GM23338 (cell line): ENCODE results near the gene ZDHHC15. TPM values are rescaled to one million over a fixed set of nuclear protein-coding genes. Genes with fewer than 3 reads are reported as not detected.

Experiments
- ATAC-seq: fragments of 200-7000 bp; cut with Tn5 transposase; 3 replicates; pipeline ENCODE4 v1.9.1; 2020
- DNase-seq: peaks from one replicate; pipeline ENCODE4 v3.0.0-alpha.2; 2015; ENCODE audit warnings: low spot score
- H2AFZ ChIP-seq: fragments of 200-600 bp; sonication (generic); 2 replicates; pipeline ENCODE4 v1.8.0; 2016; ENCODE audit warnings: antibody characterized with exemption, mild to moderate bottlenecking, moderate library complexity
- H3F3A ChIP-seq: fragments of 200-600 bp; sonication (generic); replicated peaks from 2 replicates; pipeline ENCODE4 v1.8.0; 2017; ENCODE audit warnings: antibody characterized with exemption, mixed run types, low read depth
- H3K27ac ChIP-seq: fragments of 200-600 bp; sonication (generic); 2 replicates; pipeline ENCODE4 v1.6.1; 2016; ENCODE audit warnings: low read depth
- H3K27me3 ChIP-seq: fragments of 200-600 bp; sonication (generic); 2 replicates; pipeline ENCODE4 v1.8.0; 2016; ENCODE audit warnings: mild to moderate bottlenecking, mixed run types, moderate library complexity; ENCODE audit not compliant: insufficient read depth
- H3K36me3 ChIP-seq: fragments of 200-600 bp; sonication (generic); 2 replicates; pipeline ENCODE4 v1.8.0; 2016; ENCODE audit warnings: mild to moderate bottlenecking; ENCODE audit not compliant: insufficient read depth
- H3K4me1 ChIP-seq: fragments of 200-600 bp; sonication (generic); 2 replicates; pipeline ENCODE4 v1.8.0; 2016; ENCODE audit warnings: mild to moderate bottlenecking, moderate library complexity; ENCODE audit not compliant: insufficient read depth
- H3K4me2 ChIP-seq: fragments of 200-600 bp; sonication (generic); 2 replicates; pipeline ENCODE4 v1.7.1; 2017; ENCODE audit warnings: mixed run types
- H3K4me3 ChIP-seq: fragments of 200-600 bp; sonication (generic); 2 replicates; pipeline ENCODE4 v1.6.1; 2016; ENCODE audit warnings: mixed run types
- H3K79me2 ChIP-seq: fragments of 200-600 bp; sonication (generic); replicated peaks from 2 replicates; pipeline ENCODE4 v1.8.0; 2017; ENCODE audit warnings: mild to moderate bottlenecking; ENCODE audit not compliant: insufficient read depth
- H3K9me2 ChIP-seq: fragments of 200-600 bp; sonication (generic); 2 replicates; pipeline ENCODE4 v1.8.0; 2017; ENCODE audit not compliant: insufficient read depth
- H4K20me1 ChIP-seq: fragments of 200-600 bp; sonication (generic); replicated peaks from 2 replicates; pipeline ENCODE4 v1.8.0; 2017; ENCODE audit warnings: mild to moderate bottlenecking; ENCODE audit not compliant: insufficient read depth
- H3K27ac Mint-ChIP-seq: 2 replicates; pipeline ENCODE4 v1.8.0; 2020; ENCODE audit warnings: inconsistent platforms, mild to moderate bottlenecking, moderate library complexity, mixed read lengths
- H3K27me3 Mint-ChIP-seq: 3 replicates; pipeline ENCODE4 v1.8.0; 2022; ENCODE audit warnings: low read depth, mild to moderate bottlenecking, moderate library complexity, mixed read lengths, inconsistent platforms; ENCODE audit not compliant: insufficient read depth, poor library complexity
- H3K36me3 Mint-ChIP-seq: 3 replicates; pipeline ENCODE4 v1.8.0; 2021; ENCODE audit warnings: low read depth, mild to moderate bottlenecking, inconsistent platforms, moderate library complexity, mixed read lengths
- H3K4me1 Mint-ChIP-seq: 3 replicates; pipeline ENCODE4 v1.8.0; 2020; ENCODE audit warnings: mild to moderate bottlenecking, inconsistent platforms, mixed read lengths
- H3K4me3 Mint-ChIP-seq: 3 replicates; pipeline ENCODE4 v1.8.0; 2021; ENCODE audit warnings: moderate library complexity, mild to moderate bottlenecking, inconsistent platforms, mixed read lengths
- H3K9me3 Mint-ChIP-seq: 3 replicates; pipeline ENCODE4 v1.8.0; 2020; ENCODE audit warnings: moderate library complexity, mild to moderate bottlenecking, inconsistent platforms, mixed read lengths
- CREB1 ChIP-seq: fragments of 250-450 bp; sonication (Bioruptor Pico); IDR thresholded peaks from 2 replicates; pipeline ENCODE4 v1.5.0; 2020; ENCODE audit warnings: low read depth, mild to moderate bottlenecking, moderate library complexity
- ETS1 ChIP-seq: IDR thresholded peaks from 2 replicates; pipeline ENCODE4 v1.6.1; 2016; ENCODE audit warnings: antibody characterized with exemption
- EZH2 ChIP-seq: fragments of 200-600 bp; sonication (generic); IDR thresholded peaks from one replicate; pipeline ENCODE4 v1.8.0; 2017; ENCODE audit warnings: antibody characterized with exemption, mild to moderate bottlenecking, low read depth; ENCODE audit not compliant: unreplicated experiment
- EZH2phosphoT487 ChIP-seq: fragments of 200-600 bp; sonication (generic); IDR thresholded peaks from one replicate; pipeline ENCODE4 v1.8.1; 2018; ENCODE audit warnings: antibody characterized with exemption; ENCODE audit not compliant: unreplicated experiment
- JUNB ChIP-seq: IDR thresholded peaks from one replicate; pipeline ENCODE4 v1.6.1; 2016; ENCODE audit warnings: antibody characterized with exemption; ENCODE audit not compliant: unreplicated experiment
- NANOG ChIP-seq: IDR thresholded peaks from 2 replicates; pipeline ENCODE4 v1.6.1; 2016; ENCODE audit warnings: antibody characterized with exemption, borderline replicate concordance
- POLR2AphosphoS5 ChIP-seq: IDR thresholded peaks from 2 replicates; pipeline ENCODE4 v1.6.1; 2016; ENCODE audit warnings: antibody characterized with exemption, low read depth
- REST ChIP-seq: IDR thresholded peaks from one replicate; pipeline ENCODE4 v1.6.1; 2018; ENCODE audit warnings: antibody characterized with exemption; ENCODE audit not compliant: unreplicated experiment
- STAT1 ChIP-seq: IDR thresholded peaks from one replicate; pipeline ENCODE4 v1.6.1; 2016; ENCODE audit warnings: antibody characterized with exemption; ENCODE audit not compliant: unreplicated experiment
- ZNF114 ChIP-seq: fragments of 250-450 bp; sonication (Bioruptor Pico); IDR thresholded peaks from 2 replicates; pipeline ENCODE4 v1.5.0; 2020; ENCODE audit warnings: mild to moderate bottlenecking, moderate library complexity
- ZNF331 ChIP-seq: fragments of 250-450 bp; sonication (Bioruptor Pico); IDR thresholded peaks from 2 replicates; pipeline ENCODE4 v1.5.0; 2020; ENCODE audit warnings: low read depth, mild to moderate bottlenecking, moderate library complexity
- polyA plus RNA-seq: library from polyadenylated mRNA; unstranded; fragments of >200 nt; fragmentation: Nextera tagmentation; extraction: Ambion mirVana; gene quantifications from 2 replicates; pipeline ENCODE4 v1.2.1, GENCODE V29; 2016
- total RNA-seq: library from RNA; depleted of rRNA; stranded (reverse); fragments of >200 nt; shearing (Covaris generic); gene quantifications from 2 replicates; pipeline ENCODE4 v1.2.3, GENCODE V29; 2014
- TF ChIP-seq, protein P1 (sequence below): fragments of 250-450 bp; sonication (Bioruptor Pico); IDR thresholded peaks from 2 replicates; pipeline ENCODE4 v1.5.0; 2020; ENCODE audit warnings: mild to moderate bottlenecking, moderate library complexity
- TF ChIP-seq, protein P2 (sequence below), 2 experiments: fragments of 200-600 bp in 1 of 2; sonication (generic) in 1 of 2; conservative IDR thresholded peaks; 2 replicates each; pipeline versions ENCODE4 v1.5.1 to v1.6.1; 2016 to 2017; ENCODE audit warnings: antibody characterized with exemption in 2 of 2, low read depth in 2 of 2, mild to moderate bottlenecking in 2 of 2, moderate library complexity in 1 of 2

Gene ZDHHC15
- total and polyA plus RNA-seq, 2 experiments from 2014 or later, result 3.4 to 4.7 TPM

- TF ChIP-seq CREB1 (CRISPR knock-in tag), result no peak
- TF ChIP-seq EZH2phosphoT487, result no peak
Measured at GRCh38 chrX:75390470-75390869, 132.4 kb downstream of the ZDHHC15 start (continued).

DNA sequence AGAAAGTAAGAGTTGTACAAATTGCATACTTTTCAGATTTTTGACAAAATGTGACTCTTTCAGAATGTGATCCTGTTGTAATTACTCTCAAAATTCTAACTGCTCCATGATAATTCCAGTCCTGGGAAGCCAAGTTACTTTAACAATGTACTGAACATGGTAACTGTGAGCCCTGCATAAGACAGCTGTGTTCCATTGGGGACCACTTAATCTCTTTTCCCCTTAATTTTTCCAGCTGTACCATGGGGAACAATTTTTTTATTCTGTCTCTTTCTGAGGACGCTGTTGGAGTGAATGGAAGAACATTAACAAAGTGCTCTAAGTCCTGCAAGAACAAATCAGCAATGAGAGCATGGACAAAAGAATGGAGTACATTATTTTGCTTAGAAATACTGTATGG, 153.1 kb downstream of the ZDHHC15 start:
- no peak overlapping the region for H2AFZ ChIP-seq
- H3K27ac Mint-ChIP-seq, result no peak overlapping the region
- no peaks in the 10 kb centered on the region for H3K4me1 ChIP-seq
- H3K36me3 Mint-ChIP-seq, result no peaks in the 10 kb centered on the region
- H3K27ac ChIP-seq, result no peak overlapping the region
- H3K36me3 ChIP-seq, result no peaks in the 10 kb centered on the region
- H4K20me1 ChIP-seq, result no peaks in the 10 kb centered on the region
- H3K9me2 ChIP-seq, result no peaks in the 10 kb centered on the region
- no peak overlapping the region for H3K4me2 ChIP-seq
- no peaks in the 10 kb centered on the region for H3K4me1 Mint-ChIP-seq
- ATAC-seq, result no peak
- no peaks in the 10 kb centered on the region for H3F3A ChIP-seq
- H3K4me3 Mint-ChIP-seq, result no peak overlapping the region
- DNase-seq, result no peak
- no peak overlapping the region for H3K4me3 ChIP-seq
- H3K9me3 Mint-ChIP-seq, result 0 out of 3 replicates have a peak, but pooled peaks cover 4% of the 10 kb centered on the region
- TF ChIP-seq POLR2AphosphoS5, result no peak
- TF ChIP-seq, protein P1, sequence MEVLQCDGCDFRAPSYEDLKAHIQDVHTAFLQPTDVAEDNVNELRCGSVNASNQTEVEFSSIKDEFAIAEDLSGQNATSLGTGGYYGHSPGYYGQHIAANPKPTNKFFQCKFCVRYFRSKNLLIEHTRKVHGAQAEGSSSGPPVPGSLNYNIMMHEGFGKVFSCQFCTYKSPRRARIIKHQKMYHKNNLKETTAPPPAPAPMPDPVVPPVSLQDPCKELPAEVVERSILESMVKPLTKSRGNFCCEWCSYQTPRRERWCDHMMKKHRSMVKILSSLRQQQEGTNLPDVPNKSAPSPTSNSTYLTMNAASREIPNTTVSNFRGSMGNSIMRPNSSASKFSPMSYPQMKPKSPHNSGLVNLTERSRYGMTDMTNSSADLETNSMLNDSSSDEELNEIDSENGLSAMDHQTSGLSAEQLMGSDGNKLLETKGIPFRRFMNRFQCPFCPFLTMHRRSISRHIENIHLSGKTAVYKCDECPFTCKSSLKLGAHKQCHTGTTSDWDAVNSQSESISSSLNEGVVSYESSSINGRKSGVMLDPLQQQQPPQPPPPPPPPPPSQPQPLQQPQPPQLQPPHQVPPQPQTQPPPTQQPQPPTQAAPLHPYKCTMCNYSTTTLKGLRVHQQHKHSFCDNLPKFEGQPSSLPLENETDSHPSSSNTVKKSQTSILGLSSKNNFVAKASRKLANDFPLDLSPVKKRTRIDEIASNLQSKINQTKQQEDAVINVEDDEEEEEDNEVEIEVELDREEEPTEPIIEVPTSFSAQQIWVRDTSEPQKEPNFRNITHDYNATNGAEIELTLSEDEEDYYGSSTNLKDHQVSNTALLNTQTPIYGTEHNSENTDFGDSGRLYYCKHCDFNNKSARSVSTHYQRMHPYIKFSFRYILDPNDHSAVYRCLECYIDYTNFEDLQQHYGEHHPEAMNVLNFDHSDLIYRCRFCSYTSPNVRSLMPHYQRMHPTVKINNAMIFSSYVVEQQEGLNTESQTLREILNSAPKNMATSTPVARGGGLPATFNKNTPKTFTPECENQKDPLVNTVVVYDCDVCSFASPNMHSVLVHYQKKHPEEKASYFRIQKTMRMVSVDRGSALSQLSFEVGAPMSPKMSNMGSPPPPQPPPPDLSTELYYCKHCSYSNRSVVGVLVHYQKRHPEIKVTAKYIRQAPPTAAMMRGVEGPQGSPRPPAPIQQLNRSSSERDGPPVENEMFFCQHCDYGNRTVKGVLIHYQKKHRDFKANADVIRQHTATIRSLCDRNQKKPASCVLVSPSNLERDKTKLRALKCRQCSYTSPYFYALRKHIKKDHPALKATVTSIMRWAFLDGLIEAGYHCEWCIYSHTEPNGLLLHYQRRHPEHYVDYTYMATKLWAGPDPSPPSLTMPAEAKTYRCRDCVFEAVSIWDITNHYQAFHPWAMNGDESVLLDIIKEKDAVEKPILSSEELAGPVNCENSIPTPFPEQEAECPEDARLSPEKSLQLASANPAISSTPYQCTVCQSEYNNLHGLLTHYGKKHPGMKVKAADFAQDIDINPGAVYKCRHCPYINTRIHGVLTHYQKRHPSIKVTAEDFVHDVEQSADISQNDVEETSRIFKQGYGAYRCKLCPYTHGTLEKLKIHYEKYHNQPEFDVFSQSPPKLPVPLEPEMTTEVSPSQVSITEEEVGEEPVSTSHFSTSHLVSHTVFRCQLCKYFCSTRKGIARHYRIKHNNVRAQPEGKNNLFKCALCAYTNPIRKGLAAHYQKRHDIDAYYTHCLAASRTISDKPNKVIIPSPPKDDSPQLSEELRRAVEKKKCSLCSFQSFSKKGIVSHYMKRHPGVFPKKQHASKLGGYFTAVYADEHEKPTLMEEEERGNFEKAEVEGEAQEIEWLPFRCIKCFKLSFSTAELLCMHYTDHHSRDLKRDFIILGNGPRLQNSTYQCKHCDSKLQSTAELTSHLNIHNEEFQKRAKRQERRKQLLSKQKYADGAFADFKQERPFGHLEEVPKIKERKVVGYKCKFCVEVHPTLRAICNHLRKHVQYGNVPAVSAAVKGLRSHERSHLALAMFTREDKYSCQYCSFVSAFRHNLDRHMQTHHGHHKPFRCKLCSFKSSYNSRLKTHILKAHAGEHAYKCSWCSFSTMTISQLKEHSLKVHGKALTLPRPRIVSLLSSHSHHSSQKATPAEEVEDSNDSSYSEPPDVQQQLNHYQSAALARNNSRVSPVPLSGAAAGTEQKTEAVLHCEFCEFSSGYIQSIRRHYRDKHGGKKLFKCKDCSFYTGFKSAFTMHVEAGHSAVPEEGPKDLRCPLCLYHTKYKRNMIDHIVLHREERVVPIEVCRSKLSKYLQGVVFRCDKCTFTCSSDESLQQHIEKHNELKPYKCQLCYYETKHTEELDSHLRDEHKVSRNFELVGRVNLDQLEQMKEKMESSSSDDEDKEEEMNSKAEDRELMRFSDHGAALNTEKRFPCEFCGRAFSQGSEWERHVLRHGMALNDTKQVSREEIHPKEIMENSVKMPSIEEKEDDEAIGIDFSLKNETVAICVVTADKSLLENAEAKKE (CRISPR knock-in tag), result no peak
- TF ChIP-seq ZNF114 (CRISPR knock-in tag), result no peak
- TF ChIP-seq EZH2, result no peak
- TF ChIP-seq CREB1 (CRISPR knock-in tag), result no peak
- TF ChIP-seq NANOG, result no peak
- TF ChIP-seq JUNB, result no peak
- TF ChIP-seq EZH2phosphoT487, result no peak
- no peak for TF ChIP-seq STAT1
- no peak for TF ChIP-seq REST
- no peak for TF ChIP-seq ZNF331 (CRISPR knock-in tag)
- TF ChIP-seq ETS1, result no peak
- TF ChIP-seq, protein P2, sequence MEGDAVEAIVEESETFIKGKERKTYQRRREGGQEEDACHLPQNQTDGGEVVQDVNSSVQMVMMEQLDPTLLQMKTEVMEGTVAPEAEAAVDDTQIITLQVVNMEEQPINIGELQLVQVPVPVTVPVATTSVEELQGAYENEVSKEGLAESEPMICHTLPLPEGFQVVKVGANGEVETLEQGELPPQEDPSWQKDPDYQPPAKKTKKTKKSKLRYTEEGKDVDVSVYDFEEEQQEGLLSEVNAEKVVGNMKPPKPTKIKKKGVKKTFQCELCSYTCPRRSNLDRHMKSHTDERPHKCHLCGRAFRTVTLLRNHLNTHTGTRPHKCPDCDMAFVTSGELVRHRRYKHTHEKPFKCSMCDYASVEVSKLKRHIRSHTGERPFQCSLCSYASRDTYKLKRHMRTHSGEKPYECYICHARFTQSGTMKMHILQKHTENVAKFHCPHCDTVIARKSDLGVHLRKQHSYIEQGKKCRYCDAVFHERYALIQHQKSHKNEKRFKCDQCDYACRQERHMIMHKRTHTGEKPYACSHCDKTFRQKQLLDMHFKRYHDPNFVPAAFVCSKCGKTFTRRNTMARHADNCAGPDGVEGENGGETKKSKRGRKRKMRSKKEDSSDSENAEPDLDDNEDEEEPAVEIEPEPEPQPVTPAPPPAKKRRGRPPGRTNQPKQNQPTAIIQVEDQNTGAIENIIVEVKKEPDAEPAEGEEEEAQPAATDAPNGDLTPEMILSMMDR (conservative IDR thresholded peaks at IDR 0.05; ENCODE audit: low read depth in 2 of 2), result no peak
- H3K27me3 Mint-ChIP-seq, result no peaks in the 10 kb centered on the region
- no peaks in the 10 kb centered on the region for H3K79me2 ChIP-seq
- no peaks in the 10 kb centered on the region for H3K27me3 ChIP-seq
